ENCODE measurements around the gene STXBP6.
"Not testable (repeated sequence)": the region's sequence is repeated elsewhere in the genome, so short reads cannot be mapped to it uniquely, and the experiment has no call there.

Gene STXBP6

DNA sequence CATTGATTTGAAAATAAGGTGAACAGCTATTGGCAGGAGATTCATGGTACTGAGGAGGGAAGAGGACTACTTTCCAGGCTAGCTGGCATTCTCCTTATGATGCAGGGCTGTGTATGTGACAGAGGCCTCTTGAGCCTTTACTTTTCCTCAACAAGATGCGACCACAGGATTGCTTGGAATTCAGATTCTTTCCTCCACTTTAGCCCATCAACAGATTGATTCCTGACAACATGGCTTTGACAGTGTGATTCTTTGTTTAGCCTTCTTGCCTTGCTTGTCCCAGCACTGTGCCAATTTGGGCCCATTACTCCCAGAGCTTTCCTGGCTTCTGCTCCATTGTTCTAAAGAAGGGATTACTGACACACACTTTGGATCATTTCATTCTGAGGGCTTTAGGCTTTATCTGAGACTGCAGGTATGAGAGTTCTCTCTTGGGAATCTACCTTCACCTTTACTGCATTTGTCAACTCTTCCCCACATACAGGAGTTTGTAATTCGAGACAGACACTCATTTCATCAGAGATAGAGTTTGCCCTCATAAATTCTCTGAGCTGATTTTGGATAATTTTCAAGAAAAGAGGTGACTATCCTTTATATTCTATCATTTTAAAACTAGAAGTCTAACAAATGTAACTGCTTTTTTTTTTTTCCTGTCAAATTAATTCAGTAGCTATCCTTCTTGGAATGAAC is 209.6 kb downstream of the STXBP6 start:
- no peak overlapping the region for H3K4me3 ChIP-seq (ENCODE audit: low read depth, low read length)
- TF ChIP-seq, protein P1, sequence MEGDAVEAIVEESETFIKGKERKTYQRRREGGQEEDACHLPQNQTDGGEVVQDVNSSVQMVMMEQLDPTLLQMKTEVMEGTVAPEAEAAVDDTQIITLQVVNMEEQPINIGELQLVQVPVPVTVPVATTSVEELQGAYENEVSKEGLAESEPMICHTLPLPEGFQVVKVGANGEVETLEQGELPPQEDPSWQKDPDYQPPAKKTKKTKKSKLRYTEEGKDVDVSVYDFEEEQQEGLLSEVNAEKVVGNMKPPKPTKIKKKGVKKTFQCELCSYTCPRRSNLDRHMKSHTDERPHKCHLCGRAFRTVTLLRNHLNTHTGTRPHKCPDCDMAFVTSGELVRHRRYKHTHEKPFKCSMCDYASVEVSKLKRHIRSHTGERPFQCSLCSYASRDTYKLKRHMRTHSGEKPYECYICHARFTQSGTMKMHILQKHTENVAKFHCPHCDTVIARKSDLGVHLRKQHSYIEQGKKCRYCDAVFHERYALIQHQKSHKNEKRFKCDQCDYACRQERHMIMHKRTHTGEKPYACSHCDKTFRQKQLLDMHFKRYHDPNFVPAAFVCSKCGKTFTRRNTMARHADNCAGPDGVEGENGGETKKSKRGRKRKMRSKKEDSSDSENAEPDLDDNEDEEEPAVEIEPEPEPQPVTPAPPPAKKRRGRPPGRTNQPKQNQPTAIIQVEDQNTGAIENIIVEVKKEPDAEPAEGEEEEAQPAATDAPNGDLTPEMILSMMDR (conservative IDR thresholded peaks at IDR 0.05; ENCODE audit: low read depth, low read length): no peak
- peak; percentile 28 for DNase-seq (ENCODE audit: low read depth)

DNA sequence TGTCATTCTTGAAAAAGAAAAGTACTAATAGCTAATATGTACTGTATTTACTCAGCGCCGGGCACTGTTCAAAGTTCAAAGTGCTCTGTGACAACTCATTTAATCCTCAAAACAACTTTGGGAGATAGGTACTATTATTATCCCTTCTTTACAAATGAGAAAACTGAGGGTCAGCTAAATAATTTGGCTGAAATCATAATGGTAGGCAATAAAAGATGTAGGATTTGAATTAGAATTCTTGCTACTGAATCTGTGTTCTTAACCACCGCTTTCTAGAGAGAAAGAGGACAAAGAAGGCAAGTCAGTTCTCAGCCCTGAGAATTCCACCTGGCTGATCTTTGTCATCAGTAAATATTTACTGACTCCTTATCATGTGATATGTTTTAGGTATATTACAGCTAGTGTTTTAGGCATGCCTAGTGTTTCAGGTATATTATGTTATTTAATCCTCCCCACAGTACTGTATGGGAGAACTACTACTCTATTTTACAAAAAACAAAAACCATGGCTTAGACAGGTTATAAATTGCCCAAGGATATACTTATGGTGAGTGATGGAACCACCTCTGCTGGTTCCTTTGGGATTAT is 210.2 kb downstream of the STXBP6 start:
- TF ChIP-seq, protein P1 (conservative IDR thresholded peaks at IDR 0.05; ENCODE audit: low read depth, low read length): no peak
- H3K4me3 ChIP-seq (ENCODE audit: low read depth, low read length): no peak overlapping the region
- DNase-seq (ENCODE audit: low read depth): no peak

DNA sequence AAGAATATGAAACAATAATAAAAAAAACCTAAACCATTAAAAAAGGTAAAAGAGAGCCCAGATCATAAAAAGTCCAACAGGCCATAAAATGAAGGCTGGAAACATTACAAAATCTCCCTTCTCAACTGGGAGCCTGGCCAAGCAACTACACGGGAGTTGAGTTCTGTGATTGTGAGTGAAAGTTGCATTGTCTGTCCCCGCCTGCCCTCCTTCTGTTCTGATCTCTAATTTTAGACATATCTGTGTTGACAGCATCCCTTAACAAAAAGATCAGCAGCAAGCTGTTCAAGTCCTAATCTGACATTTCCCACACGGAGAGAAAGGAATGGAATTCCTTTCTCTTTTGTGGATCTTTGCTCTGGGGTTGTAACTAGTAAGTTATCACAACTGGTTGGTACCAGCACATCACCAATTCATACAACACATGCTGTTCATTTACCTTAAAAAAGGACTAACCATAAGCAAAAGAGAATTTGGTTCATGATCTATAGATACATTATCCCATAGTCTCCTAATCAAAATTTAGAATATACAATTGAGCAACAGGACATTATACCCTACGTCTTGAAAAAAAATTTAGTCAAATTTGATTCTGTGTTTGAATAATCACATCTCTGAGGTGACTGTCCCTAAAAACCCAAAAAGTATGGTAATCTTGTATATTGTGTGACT is 210.9 kb downstream of the STXBP6 start:
- DNase-seq (ENCODE audit: low read depth): peak; percentile 61
- TF ChIP-seq, protein P1 (conservative IDR thresholded peaks at IDR 0.05; ENCODE audit: low read depth, low read length): no peak
- H3K4me3 ChIP-seq (ENCODE audit: low read depth, low read length): no peak overlapping the region

DNA sequence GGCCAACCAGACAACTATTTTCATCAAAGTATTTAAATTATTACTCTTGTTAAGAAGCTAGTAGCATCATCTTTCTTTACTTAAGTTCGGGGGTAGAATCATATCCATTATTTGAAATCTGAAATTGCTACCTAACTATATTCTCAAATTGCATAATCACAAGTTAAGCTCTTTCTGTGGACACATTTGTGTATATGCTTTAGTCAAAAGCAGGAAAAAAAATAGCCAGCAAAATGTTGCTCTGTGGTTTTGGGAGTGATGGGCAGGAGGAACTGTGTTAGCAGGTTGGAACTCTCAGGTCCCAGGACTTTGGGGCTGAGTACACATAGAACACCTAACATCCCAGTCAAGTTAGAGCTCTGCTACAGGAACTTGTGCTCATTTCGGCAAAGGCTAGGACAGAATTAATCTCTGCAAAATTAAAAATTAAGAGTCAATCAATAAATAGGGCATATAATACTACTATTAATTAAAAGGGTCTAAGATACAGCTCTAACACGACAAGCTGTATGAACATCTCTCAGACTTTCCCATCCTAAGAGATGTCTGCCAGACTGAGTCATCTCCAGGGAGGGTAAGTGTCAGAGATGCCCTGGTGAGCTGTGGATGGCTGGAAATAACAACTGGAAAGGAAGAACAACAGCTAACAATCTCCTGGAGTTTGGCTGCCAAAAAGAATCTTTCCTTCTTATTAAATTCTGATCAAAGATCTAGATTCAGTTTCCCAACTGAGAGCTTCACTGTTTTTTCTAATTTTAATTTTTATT is 212.5 kb downstream of the STXBP6 start:
- H3K4me3 ChIP-seq (ENCODE audit: low read depth, low read length): no peak overlapping the region
- peak; percentile 82 for DNase-seq (ENCODE audit: low read depth)
- TF ChIP-seq, protein P1 (conservative IDR thresholded peaks at IDR 0.05; ENCODE audit: low read depth, low read length): no peak

DNA sequence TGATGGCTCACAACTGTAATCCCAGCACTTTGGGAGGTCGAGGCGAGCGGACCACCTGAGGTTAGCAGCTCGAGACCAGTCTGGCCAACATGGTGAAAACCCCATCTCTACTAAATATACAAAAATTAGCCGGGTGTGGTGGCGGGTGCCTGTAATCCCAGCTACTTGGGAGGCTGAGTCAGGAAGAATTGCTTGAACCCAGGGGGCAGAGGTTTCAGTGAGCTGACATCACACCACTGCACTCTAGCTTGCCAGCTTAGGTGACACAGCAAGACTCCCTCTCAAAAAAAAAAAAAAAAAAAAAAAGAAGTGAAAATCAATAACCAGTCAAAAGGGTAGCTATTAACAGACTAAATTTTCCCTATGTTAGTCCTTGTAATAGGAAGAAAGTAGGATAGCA is 213.6 kb downstream of the STXBP6 start:
- not testable (repeated sequence) for H3K4me3 ChIP-seq (ENCODE audit: low read depth, low read length); DNase-seq (ENCODE audit: low read depth)

DNA sequence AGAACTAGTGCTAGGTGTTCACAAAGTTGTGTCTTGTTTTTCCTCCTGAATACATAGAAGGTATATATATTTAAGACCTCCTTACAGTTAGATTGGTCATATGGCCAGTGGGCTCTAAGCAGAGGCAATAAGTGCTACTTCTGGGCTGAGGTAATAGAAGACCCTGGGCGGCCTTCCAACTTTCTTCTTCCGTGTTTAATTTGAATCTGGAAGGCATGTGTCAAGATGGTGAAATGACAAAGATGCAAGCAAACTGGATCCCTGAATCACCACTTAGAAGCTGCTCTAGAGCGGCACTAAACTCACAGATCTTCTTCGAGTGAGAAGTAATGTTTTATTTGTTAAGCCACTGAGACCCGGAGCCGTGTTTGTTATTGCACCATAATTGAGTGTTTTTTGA is 215.0 kb downstream of the STXBP6 start:
- DNase-seq (ENCODE audit: low read depth): no peak
- TF ChIP-seq, protein P1 (conservative IDR thresholded peaks at IDR 0.05; ENCODE audit: low read depth, low read length): no peak

DNA sequence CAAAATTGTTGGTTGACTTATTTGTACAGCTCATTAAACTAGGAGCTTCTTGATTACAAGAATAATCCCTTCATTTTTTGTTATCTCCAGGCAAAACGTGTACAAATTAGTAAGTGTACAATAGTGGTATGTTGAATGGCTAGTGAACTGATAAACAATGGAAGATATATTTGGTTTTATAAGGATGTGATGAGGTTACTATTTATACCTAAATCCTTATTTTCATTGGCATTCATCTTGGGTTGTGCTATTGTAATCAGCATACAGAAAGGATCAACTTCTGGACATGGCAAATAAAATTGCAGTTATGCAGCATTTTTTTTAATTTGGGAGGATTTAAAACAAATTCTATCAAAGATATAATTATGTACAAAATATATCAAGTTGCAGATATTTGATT is 216.6 kb downstream of the STXBP6 start:
- DNase-seq (ENCODE audit: low read depth): no peak
- H3K4me3 ChIP-seq (ENCODE audit: low read depth, low read length): no peak overlapping the region
- TF ChIP-seq, protein P1 (conservative IDR thresholded peaks at IDR 0.05; ENCODE audit: low read depth, low read length): no peak

More for the DNA sequence above, 215.0 kb downstream of the STXBP6 start:
- H3K4me3 ChIP-seq (ENCODE audit: low read depth, low read length): no peak overlapping the region
